Cardiac muscle cell (in vitro differentiated cells and primary cell): ENCODE measurements around the gene RCE1. TPM values are rescaled to one million over a fixed set of nuclear protein-coding genes. Genes with fewer than 3 reads are reported as not detected.

Experiments used
- DNase-seq, 2 donors: peaks; one replicate each; pipeline versions ENCODE4 v3.0.0 to v3.0.0-alpha.2; 2010 to 2017; ENCODE audit warnings: low read depth in 1 of 2, low spot score in 1 of 2
- H3K27ac ChIP-seq: fragments of 200-600 bp; sonication (generic); 2 replicates; pipeline ENCODE4 v1.5.1; 2016
- H3K27me3 ChIP-seq: fragments of 200-600 bp; sonication (generic); 2 replicates; pipeline ENCODE4 v1.6.0; 2016; ENCODE audit warnings: control low read depth
- H3K36me3 ChIP-seq: fragments of 200-600 bp; sonication (generic); 2 replicates; pipeline ENCODE4 v1.5.1; 2016; ENCODE audit warnings: control low read depth
- H3K4me1 ChIP-seq: fragments of 200-600 bp; sonication (generic); 2 replicates; pipeline ENCODE4 v1.8.1; 2017; ENCODE audit warnings: low read depth, mild to moderate bottlenecking, mixed run types
- H3K4me3 ChIP-seq: fragments of 200-600 bp; sonication (generic); 2 replicates; pipeline ENCODE4 v1.5.1; 2016; ENCODE audit warnings: mild to moderate bottlenecking
- H3K9me3 ChIP-seq: fragments of 200-600 bp; sonication (generic); 2 replicates; pipeline ENCODE4 v1.5.1; 2017; ENCODE audit warnings: low read depth, mild to moderate bottlenecking, control low read depth
- CTCF ChIP-seq: IDR thresholded peaks from 2 replicates; pipeline ENCODE4 v1.5.1; 2012; ENCODE audit warnings: low read depth, mild to moderate bottlenecking, low read length
- polyA plus RNA-seq: library from polyadenylated mRNA; unstranded; fragments of >200 nt; fragmentation: Nextera tagmentation; extraction: Ambion mirVana; gene quantifications from 2 replicates; pipeline ENCODE4 v1.2.1, GENCODE V29; 2016
- total RNA-seq: library from RNA; depleted of rRNA; stranded (reverse); fragments of >200 nt; gene quantifications from 2 replicates; pipeline ENCODE4 v1.2.3, GENCODE V29; 2016

RCE1 gene
- total and polyA plus RNA-seq, 2 experiments from 2014 or later: 19.9 to 24.4 TPM

- peaks cover 37% of the 10 kb centered on the region for H3K4me1 ChIP-seq
- no peak for DNase-seq
- no peak overlapping the region for H3K27ac ChIP-seq
These were observed 36.3 kb downstream of the RCE1 start for GRCh38 chr11:66879583-66879982.

GRCh38 chr11:66879999-66880398, 36.8 kb downstream of the RCE1 start:
- TF ChIP-seq CTCF: no peak
- DNase-seq: no peak
- Histone ChIP-seq H3K27me3 (no peaks in the 10 kb centered on the region), H3K4me1 (peaks cover 37% of the 10 kb centered on the region), H3K4me3 (no peak overlapping the region), H3K9me3 (no peaks in the 10 kb centered on the region), H3K27ac (no peak overlapping the region), H3K36me3 (no peaks in the 10 kb centered on the region)

More at GRCh38 chr11:66879583-66879982, 36.3 kb downstream of the RCE1 start:
- TF ChIP-seq CTCF: no peak
- Histone ChIP-seq H3K4me3 (no peak overlapping the region), H3K9me3 (no peaks in the 10 kb centered on the region), H3K36me3 (no peaks in the 10 kb centered on the region), H3K27me3 (no peaks in the 10 kb centered on the region)

- no peak for TF ChIP-seq CTCF
- Histone ChIP-seq H3K4me3 (no peak overlapping the region), H3K36me3 (no peaks in the 10 kb centered on the region), H3K9me3 (no peaks in the 10 kb centered on the region), H3K27ac (peak overlapping the region; percentile 72), H3K4me1 (peaks cover 37% of the 10 kb centered on the region), H3K27me3 (no peaks in the 10 kb centered on the region)
- peak in 1 of 2 donors; percentile 39 for DNase-seq
These were observed 37.5 kb downstream of the RCE1 start for GRCh38 chr11:66880496-66881450.

GRCh38 chr11:66881451-66881835, 38.2 kb downstream of the RCE1 start:
- peak overlapping the region; percentile 72 for H3K27ac ChIP-seq
- H3K4me3 ChIP-seq: no peak overlapping the region
- no peaks in the 10 kb centered on the region for H3K27me3 ChIP-seq
- no peak for TF ChIP-seq CTCF
- peaks cover 40% of the 10 kb centered on the region for H3K4me1 ChIP-seq
- DNase-seq: no peak
- no peaks in the 10 kb centered on the region for H3K36me3 ChIP-seq
- H3K9me3 ChIP-seq: no peaks in the 10 kb centered on the region

- peak overlapping the region; percentile 72 for H3K27ac ChIP-seq
These were observed 38.7 kb downstream of the RCE1 start for GRCh38 chr11:66881927-66882452.

More at GRCh38 chr11:66881927-66882452, 38.7 kb downstream of the RCE1 start:
- no peaks in the 10 kb centered on the region for H3K27me3 ChIP-seq
- DNase-seq: peak in 1 of 2 donors; percentile 45
- no peak overlapping the region for H3K4me3 ChIP-seq
- H3K9me3 ChIP-seq: no peaks in the 10 kb centered on the region
- TF ChIP-seq CTCF: no peak
- peaks cover 36% of the 10 kb centered on the region for H3K4me1 ChIP-seq
- no peaks in the 10 kb centered on the region for H3K36me3 ChIP-seq
